GM23248 (cell line): ENCODE data around the gene ARFGEF3. TPM values are rescaled to one million over a fixed set of nuclear protein-coding genes. Genes with fewer than 3 reads are reported as not detected.
A peak's percentile ranks its signal among the peaks of the same experiment; 100 is the strongest.

Source experiments
- DNase-seq: peaks from one replicate; pipeline ENCODE4 v3.0.0-alpha.2; 2015
- H2AFZ ChIP-seq: fragments of 200-600 bp; sonication (generic); 2 replicates; pipeline ENCODE4 v1.6.1; 2016; ENCODE audit warnings: antibody characterized with exemption
- H3F3A ChIP-seq: fragments of 200-600 bp; sonication (generic); 2 replicates; pipeline ENCODE4 v1.6.1; 2016; ENCODE audit warnings: mild to moderate bottlenecking, antibody characterized with exemption, mixed run types; ENCODE audit not compliant: insufficient read depth
- H3K27ac ChIP-seq: fragments of 200-600 bp; sonication (generic); 2 replicates; pipeline ENCODE4 v1.5.1; 2016; ENCODE audit warnings: mild to moderate bottlenecking
- H3K27me3 ChIP-seq: fragments of 200-600 bp; sonication (generic); replicated peaks from 2 replicates; pipeline ENCODE4 v1.6.1; 2016; ENCODE audit warnings: mild to moderate bottlenecking; ENCODE audit not compliant: insufficient read depth
- H3K36me3 ChIP-seq: fragments of 200-600 bp; sonication (generic); 2 replicates; pipeline ENCODE4 v1.6.1; 2016; ENCODE audit warnings: low read depth, mild to moderate bottlenecking
- H3K4me1 ChIP-seq: fragments of 200-600 bp; sonication (generic); 2 replicates; pipeline ENCODE4 v1.6.1; 2016; ENCODE audit warnings: mild to moderate bottlenecking; ENCODE audit not compliant: insufficient read depth
- H3K4me2 ChIP-seq: fragments of 200-600 bp; sonication (generic); one replicate; pipeline ENCODE4 v1.6.1; 2016; ENCODE audit warnings: mild to moderate bottlenecking; ENCODE audit not compliant: unreplicated experiment
- H3K4me3 ChIP-seq: fragments of 200-600 bp; sonication (generic); 2 replicates; pipeline ENCODE4 v1.5.1; 2016; ENCODE audit warnings: mild to moderate bottlenecking
- H3K79me2 ChIP-seq: fragments of 200-600 bp; sonication (generic); 2 replicates; pipeline ENCODE4 v1.6.1; 2016; ENCODE audit warnings: mild to moderate bottlenecking; ENCODE audit not compliant: insufficient read depth
- H3K9ac ChIP-seq: fragments of 200-600 bp; sonication (generic); 2 replicates; pipeline ENCODE4 v1.6.1; 2016; ENCODE audit warnings: mild to moderate bottlenecking
- H3K9me2 ChIP-seq: fragments of 200-600 bp; sonication (generic); 2 replicates; pipeline ENCODE4 v1.6.1; 2016; ENCODE audit warnings: mixed run types, mild to moderate bottlenecking, moderate library complexity; ENCODE audit not compliant: insufficient read depth
- H3K9me3 ChIP-seq: fragments of 200-600 bp; sonication (generic); one replicate; pipeline ENCODE4 v1.6.1; 2017; ENCODE audit warnings: low read depth
- H4K20me1 ChIP-seq: fragments of 200-600 bp; sonication (generic); 2 replicates; pipeline ENCODE4 v1.6.0; 2016; ENCODE audit not compliant: insufficient read depth
- EZH2 ChIP-seq: fragments of 200-600 bp; sonication (generic); IDR thresholded peaks from 2 replicates; pipeline ENCODE4 v1.6.1; 2018; ENCODE audit warnings: antibody characterized with exemption, mild to moderate bottlenecking; ENCODE audit not compliant: insufficient read depth, poor library complexity, severe bottlenecking
- EZH2phosphoT487 ChIP-seq: fragments of 200-600 bp; sonication (generic); IDR thresholded peaks from 2 replicates; pipeline ENCODE4 v1.6.1; 2018; ENCODE audit warnings: antibody characterized with exemption, moderate library complexity, mild to moderate bottlenecking, low read depth; ENCODE audit not compliant: insufficient read depth
- WGBS, 2 experiments: methylation state at CpG; one replicate each; pipeline ENCODE4 v1.1.6; 2015 to 2017; ENCODE audit warnings: low lambda C conversion rate in 2 of 2, low coverage in 1 of 2; ENCODE audit errors: missing lambda C conversion rate in 2 of 2; 5-methylcytosine and 5-hydroxymethylcytosine counted together
- in situ Hi-C: fragments of 300-500 bp; cut with MboI; formaldehyde crosslinking; loops from 2 replicates; pipeline ENCODE4 v1.15.0; 2020
- polyA plus RNA-seq: library from polyadenylated mRNA; unstranded; fragments of >200 nt; fragmentation: Nextera tagmentation; extraction: Ambion mirVana; gene quantifications from 2 replicates; pipeline ENCODE4 v1.2.1, GENCODE V29; 2016
- total RNA-seq: library from RNA; depleted of rRNA; stranded (reverse); fragments of >200 nt; shearing (Covaris generic); gene quantifications from 2 replicates; pipeline ENCODE4 v1.2.3, GENCODE V29; 2014; rRNA removed

Gene ARFGEF3
- 0.11 and 0.13 TPM in 2 replicates for total RNA-seq
- 0.06 TPM in 2 replicates for polyA plus RNA-seq

GRCh38 chr6:138161338-138162110 lies at the start of gene ARFGEF3:
TSS of gene ARFGEF3 (plus strand) at chr6:138161939. CDS start at chr6:138162087, 148 bp downstream.
- Histone ChIP-seq H3F3A (no peaks in the 10 kb centered on the region), H2AFZ (peak within 1 kb of the TSS; percentile 85), H3K4me2 (peak within 1 kb of the TSS; percentile 93), H3K36me3 (no peaks in the 10 kb centered on the region), H3K4me1 (no peaks in the 10 kb centered on the region), H3K9me2 (no peaks in the 10 kb centered on the region), H3K79me2 (no peaks in the 10 kb centered on the region), H3K27me3 (peaks cover 66% of the 10 kb centered on the region), H4K20me1 (no peaks in the 10 kb centered on the region), H3K9ac (peak within 1 kb of the TSS; percentile 47; the same call in 1 of the 2 replicates), H3K27ac (no peak within 1 kb of the TSS), H3K9me3 (no peaks in the 10 kb centered on the region), H3K4me3 (peak within 1 kb of the TSS; percentile 68)
- WGBS, 2 experiments: 1 to 2% methylated on average over 56 to 70 of the region's 93 CpGs
- no peak for TF ChIP-seq EZH2phosphoT487
- TF ChIP-seq EZH2: no peak
- in situ Hi-C loops: no loop called here
- peak; percentile 73 for DNase-seq

DNA sequence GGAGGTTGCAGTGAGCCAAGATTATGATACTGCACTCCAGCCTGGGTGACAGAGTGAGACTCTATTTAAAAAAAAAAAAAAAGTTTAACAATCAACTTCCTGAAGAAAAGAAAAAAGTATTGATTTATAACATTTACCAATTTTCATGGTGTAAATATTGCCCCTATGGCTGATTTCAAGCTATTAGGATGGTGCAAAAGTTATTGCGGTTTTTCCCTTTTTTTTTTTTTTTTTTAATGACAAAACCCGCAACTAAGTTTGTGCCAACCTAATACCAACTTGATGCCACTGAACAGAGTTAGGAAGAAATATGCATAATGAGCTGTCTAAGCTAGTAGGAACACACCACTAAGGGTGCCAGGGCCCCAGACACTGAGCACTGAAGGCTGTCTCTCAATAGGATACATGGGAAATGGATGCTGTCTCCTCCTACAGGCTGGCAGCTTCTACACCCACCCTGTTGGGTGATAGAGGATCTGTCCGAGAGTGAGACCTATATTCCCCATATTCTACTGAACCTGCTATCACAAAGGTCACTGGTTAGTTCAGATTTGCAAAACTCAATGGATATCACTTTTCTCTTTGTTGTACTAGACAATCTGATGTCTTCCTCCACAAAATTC lies 48.0 kb upstream of the ARFGEF3 start:
- Histone ChIP-seq H4K20me1 (no peaks in the 10 kb centered on the region), H3K4me3 (no peak overlapping the region), H3K9me3 (no peaks in the 10 kb centered on the region), H3K4me1 (no peaks in the 10 kb centered on the region; the same call in 1 of the 2 replicates), H3K4me2 (no peak overlapping the region), H3K9ac (no peak overlapping the region), H3K9me2 (no peaks in the 10 kb centered on the region), H3K36me3 (no peaks in the 10 kb centered on the region), H3K27ac (no peak overlapping the region), H3F3A (peaks cover 5% of the 10 kb centered on the region), H3K79me2 (no peaks in the 10 kb centered on the region), H2AFZ (no peak overlapping the region), H3K27me3 (no peaks in the 10 kb centered on the region)
- no peak for TF ChIP-seq EZH2phosphoT487
- no peak for TF ChIP-seq EZH2
- 59 to 64% methylated on average over 3 of the region's 3 CpGs for WGBS, 2 experiments
- in situ Hi-C loops: loop anchor here (10.0 to 25.0 kb wide), 4 partner anchors 291 to 631 kb away; partner anchors contain the start of gene HEBP2
- no peak for DNase-seq

DNA sequence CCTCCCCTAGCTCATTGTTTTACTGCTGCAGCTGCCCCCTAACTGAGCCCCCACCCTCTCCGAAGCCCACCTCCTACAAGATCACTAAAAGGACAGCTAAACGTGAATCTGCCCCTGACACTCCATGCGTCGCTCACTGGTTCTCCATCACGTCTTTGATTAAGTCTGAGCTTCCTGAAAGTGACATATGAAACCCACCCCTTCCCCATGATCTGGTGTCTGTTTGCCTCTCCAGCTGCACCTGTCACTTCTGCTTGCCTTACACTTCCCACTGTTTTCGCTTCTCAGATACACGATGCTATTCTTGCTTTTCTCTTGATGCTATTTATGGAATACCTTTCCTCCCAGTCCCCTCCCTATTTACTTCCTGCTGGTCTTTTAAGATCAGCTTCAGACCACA lies 46.5 kb upstream of the ARFGEF3 start:
- no peak for DNase-seq
- H3K4me3 ChIP-seq: no peak overlapping the region
- no peaks in the 10 kb centered on the region for H3K9me2 ChIP-seq
- no peak overlapping the region for H2AFZ ChIP-seq
- WGBS, 2 experiments: 74 to 77% methylated on average over 7 of the region's 7 CpGs
- H3K36me3 ChIP-seq: no peaks in the 10 kb centered on the region
- H4K20me1 ChIP-seq: no peaks in the 10 kb centered on the region
- TF ChIP-seq EZH2phosphoT487 (no peak), EZH2 (no peak)
- H3K9me3 ChIP-seq: no peaks in the 10 kb centered on the region
- no peak overlapping the region for H3K4me2 ChIP-seq
- H3F3A ChIP-seq: no peaks in the 10 kb centered on the region
- H3K9ac ChIP-seq: no peak overlapping the region
- H3K27me3 ChIP-seq: no peaks in the 10 kb centered on the region
- H3K4me1 ChIP-seq: no peaks in the 10 kb centered on the region
- no peak overlapping the region for H3K27ac ChIP-seq
- no peaks in the 10 kb centered on the region for H3K79me2 ChIP-seq
- in situ Hi-C loops: loop anchor here (5.0 to 25.0 kb wide), 5 partner anchors 167 to 630 kb away; partner anchors contain the start of gene HEBP2

DNA sequence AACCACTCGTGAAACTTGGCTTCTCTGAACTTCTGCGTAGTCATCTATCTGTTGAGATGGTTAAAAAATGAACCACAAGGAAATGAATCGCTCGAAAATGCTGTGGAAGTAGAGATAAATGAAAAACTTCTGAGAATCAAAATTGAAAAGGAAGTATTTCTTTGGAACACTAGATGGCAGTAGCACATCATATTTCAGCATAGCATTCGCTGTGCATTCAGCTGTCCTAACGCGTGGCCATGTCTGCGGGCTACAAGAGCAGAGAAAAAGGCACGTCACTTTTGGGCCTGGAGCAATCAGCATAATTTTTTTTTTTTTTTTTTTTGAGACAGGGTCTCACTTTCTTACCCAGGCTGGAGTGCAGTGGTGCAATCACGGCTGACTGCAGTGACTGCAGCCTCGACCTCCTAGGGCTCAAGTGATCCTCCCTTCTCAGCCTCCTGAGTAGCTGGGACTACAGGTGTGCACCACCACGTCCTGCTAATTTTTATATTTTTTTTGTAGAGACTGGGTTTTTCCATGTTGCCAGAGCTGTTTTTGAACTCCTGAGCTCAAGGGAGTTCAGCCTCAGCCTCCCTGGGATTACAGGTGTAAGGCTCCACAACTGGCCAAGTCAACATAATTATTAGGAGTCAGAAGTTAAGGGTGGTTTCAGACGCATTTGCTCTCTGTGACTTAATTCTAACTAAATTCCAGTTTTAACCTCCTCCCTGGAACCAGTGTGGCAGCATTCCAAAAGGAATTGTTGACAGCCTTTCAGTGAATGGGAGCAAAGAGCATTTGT lies 45.7 kb upstream of the ARFGEF3 start:
- Histone ChIP-seq H3K9ac (no peak overlapping the region), H3K9me2 (no peaks in the 10 kb centered on the region), H3K4me3 (no peak overlapping the region), H3K79me2 (no peaks in the 10 kb centered on the region), H3K4me1 (no peaks in the 10 kb centered on the region), H3F3A (no peaks in the 10 kb centered on the region), H3K27ac (no peak overlapping the region), H3K4me2 (no peak overlapping the region), H2AFZ (no peak overlapping the region), H3K9me3 (no peaks in the 10 kb centered on the region), H4K20me1 (no peaks in the 10 kb centered on the region), H3K36me3 (no peaks in the 10 kb centered on the region), H3K27me3 (0 out of 2 replicates have a peak, but pooled peaks cover 7% of the 10 kb centered on the region)
- in situ Hi-C loops: loop anchor here (5.0 to 25.0 kb wide), 5 partner anchors 166 to 629 kb away; partner anchors contain the start of gene HEBP2
- WGBS, 2 experiments: 10 to 11% methylated on average over 13 of the region's 13 CpGs
- DNase-seq: peak; percentile 90
- TF ChIP-seq EZH2 (no peak), EZH2phosphoT487 (no peak)
